HL-60 (cell line): ENCODE results near the gene EPS8L3.

Experiments
- DNase-seq, 2 experiments: peaks; one replicate each; pipeline ENCODE4 v3.0.0-alpha.2; 2010 to 2020; ENCODE audit warnings: low read depth in 1 of 2, low spot score in 1 of 2
- H3K27ac ChIP-seq: fragments of 250-450 bp; sonication (Bioruptor Pico); replicated peaks from 2 replicates; pipeline ENCODE4 v1.5.1; 2020; ENCODE audit warnings: mild to moderate bottlenecking, moderate library complexity
- H3K27me3 ChIP-seq: fragments of 250-450 bp; sonication (Bioruptor Pico); 2 replicates; pipeline ENCODE4 v1.5.1; 2021; ENCODE audit warnings: mild to moderate bottlenecking, moderate library complexity; ENCODE audit not compliant: insufficient read depth, poor library complexity, severe bottlenecking
- H3K4me3 ChIP-seq: replicated peaks from 2 replicates; pipeline ENCODE4 v1.5.1; 2011; ENCODE audit warnings: mild to moderate bottlenecking, control low read depth, low read length; ENCODE audit not compliant: insufficient read depth
- GABPA ChIP-seq: IDR thresholded peaks from 2 replicates; pipeline ENCODE4 v1.6.1; 2012; ENCODE audit warnings: low read depth
- POLR2AphosphoS5 ChIP-seq: IDR thresholded peaks from 2 replicates; pipeline ENCODE4 v1.6.1; 2012; ENCODE audit warnings: low read depth
- REST ChIP-seq: IDR thresholded peaks from 2 replicates; pipeline ENCODE4 v1.6.1; 2012; ENCODE audit warnings: low read depth; ENCODE audit not compliant: insufficient replicate concordance
- SPI1 ChIP-seq: IDR thresholded peaks from 2 replicates; pipeline ENCODE4 v1.6.1; 2012; ENCODE audit warnings: low read depth, mild to moderate bottlenecking, borderline replicate concordance
- TF ChIP-seq, protein P1 (sequence below): IDR thresholded peaks from one replicate; pipeline ENCODE4 v1.5.1; 2011; ENCODE audit warnings: low read length, control low read depth, inconsistent platforms; ENCODE audit not compliant: insufficient read depth

Gene EPS8L3

DNA sequence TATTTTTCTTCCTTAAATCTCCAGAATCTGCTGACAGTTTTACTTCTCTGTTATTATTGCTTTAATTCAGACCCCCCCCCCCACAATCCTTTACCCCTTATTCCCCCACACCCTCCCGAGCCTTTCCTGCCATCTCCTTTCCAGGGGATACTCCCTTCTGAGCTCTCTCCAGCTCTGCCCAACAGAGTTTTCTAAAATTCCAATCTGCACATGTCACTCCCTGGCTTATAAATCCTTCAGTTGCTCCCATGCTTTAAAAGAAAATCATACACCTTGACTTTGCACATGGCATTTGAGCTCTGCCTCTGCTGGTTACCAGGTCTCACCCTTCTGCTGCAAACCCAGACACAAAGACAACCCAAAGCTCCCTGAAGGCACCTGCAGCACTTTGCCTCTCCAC, 11.7 kb upstream of the EPS8L3 start:
- no peak for DNase-seq
- Histone ChIP-seq H3K27me3 (no peaks in the 10 kb centered on the region), H3K4me3 (no peak overlapping the region), H3K27ac (no peak overlapping the region)
- TF ChIP-seq REST: no peak

DNA sequence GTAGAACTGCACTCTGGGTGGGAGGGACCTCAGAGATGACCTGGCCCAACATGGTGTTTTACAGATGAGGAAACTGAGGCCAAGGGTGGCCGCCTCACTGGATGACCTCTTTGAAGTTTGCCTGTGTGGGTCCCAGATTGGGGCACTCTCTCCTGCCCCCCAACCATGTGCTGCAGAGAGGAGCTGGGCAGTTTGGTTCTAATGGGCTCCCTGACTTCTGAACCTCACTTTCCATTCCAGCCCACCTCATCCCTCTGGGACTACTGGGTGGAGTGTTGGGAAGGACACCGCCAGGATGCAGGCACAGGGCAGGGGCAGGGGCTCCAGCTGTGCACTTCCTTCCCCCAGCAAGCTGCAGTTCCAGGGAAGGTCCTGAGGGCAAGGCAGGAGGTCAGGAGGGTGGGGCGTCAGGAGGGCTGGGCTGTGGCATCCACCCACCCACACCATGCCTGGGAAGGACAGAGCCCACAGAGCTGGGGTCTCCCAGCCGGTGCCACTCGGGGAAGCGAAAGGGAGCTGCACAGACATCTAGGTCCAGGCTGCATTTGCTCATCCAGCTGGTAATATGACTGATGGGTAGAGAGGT, 10.3 kb upstream of the EPS8L3 start:
- Histone ChIP-seq H3K27me3 (no peaks in the 10 kb centered on the region), H3K4me3 (no peak overlapping the region), H3K27ac (no peak overlapping the region)
- no peak for DNase-seq
- TF ChIP-seq, protein P1, sequence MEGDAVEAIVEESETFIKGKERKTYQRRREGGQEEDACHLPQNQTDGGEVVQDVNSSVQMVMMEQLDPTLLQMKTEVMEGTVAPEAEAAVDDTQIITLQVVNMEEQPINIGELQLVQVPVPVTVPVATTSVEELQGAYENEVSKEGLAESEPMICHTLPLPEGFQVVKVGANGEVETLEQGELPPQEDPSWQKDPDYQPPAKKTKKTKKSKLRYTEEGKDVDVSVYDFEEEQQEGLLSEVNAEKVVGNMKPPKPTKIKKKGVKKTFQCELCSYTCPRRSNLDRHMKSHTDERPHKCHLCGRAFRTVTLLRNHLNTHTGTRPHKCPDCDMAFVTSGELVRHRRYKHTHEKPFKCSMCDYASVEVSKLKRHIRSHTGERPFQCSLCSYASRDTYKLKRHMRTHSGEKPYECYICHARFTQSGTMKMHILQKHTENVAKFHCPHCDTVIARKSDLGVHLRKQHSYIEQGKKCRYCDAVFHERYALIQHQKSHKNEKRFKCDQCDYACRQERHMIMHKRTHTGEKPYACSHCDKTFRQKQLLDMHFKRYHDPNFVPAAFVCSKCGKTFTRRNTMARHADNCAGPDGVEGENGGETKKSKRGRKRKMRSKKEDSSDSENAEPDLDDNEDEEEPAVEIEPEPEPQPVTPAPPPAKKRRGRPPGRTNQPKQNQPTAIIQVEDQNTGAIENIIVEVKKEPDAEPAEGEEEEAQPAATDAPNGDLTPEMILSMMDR: no peak
- TF ChIP-seq POLR2AphosphoS5 (no peak), REST (no peak), GABPA (no peak), SPI1 (no peak)

- no peak overlapping the region for H3K27ac ChIP-seq
- peak; percentile 51 to 87 for DNase-seq
- H3K27me3 ChIP-seq: no peaks in the 10 kb centered on the region
- no peak overlapping the region for H3K4me3 ChIP-seq
- TF ChIP-seq, protein P1: peak; percentile 84
- TF ChIP-seq SPI1: no peak
- TF ChIP-seq POLR2AphosphoS5: no peak
- TF ChIP-seq GABPA: no peak
These were observed 9.6 kb upstream of the EPS8L3 start for GRCh38 chr1:109773203-109773899.

GRCh38 chr1:109772658-109773202, 9.0 kb upstream of the EPS8L3 start:
- no peak overlapping the region for H3K27ac ChIP-seq
- TF ChIP-seq REST (no peak), SPI1 (no peak), GABPA (no peak), POLR2AphosphoS5 (no peak)
- TF ChIP-seq, protein P1: no peak
- no peak overlapping the region for H3K4me3 ChIP-seq
- DNase-seq: no peak
- H3K27me3 ChIP-seq: no peaks in the 10 kb centered on the region
